LNCaP clone FGC (cell line): ENCODE measurements around the gene ARID1A.

Source experiments
- DNase-seq: peaks from one replicate; pipeline ENCODE4 v3.0.0-alpha.2; 2011; ENCODE audit warnings: low read depth
- H3K4me3 ChIP-seq: 2 replicates; pipeline ENCODE4 v1.5.1; 2011; ENCODE audit warnings: mild to moderate bottlenecking, low read depth, low read length, control low read depth
- TF ChIP-seq, protein P1 (sequence below): IDR thresholded peaks from 2 replicates; pipeline ENCODE4 v1.5.1; 2012; ENCODE audit warnings: mild to moderate bottlenecking; ENCODE audit not compliant: control insufficient read depth, insufficient read depth; ENCODE audit errors: extremely low read depth

Gene ARID1A

DNA sequence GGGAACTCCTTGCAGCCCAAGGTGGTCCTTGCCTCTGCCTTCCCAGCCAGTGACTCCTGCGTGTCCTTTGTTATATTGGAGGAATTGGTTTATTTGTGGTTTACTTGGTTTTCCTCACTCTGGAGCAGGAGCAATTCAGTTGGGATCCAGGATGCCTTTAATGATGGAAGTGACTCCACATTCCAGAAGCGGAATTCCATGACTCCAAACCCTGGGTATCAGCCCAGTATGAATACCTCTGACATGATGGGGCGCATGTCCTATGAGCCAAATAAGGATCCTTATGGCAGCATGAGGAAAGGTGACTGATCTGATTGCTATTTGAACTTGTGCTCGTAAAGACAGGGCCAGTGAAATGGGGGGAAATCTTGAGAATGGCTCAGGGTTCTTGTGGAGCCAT, 76.9 kb downstream of the ARID1A start:
- no peak for DNase-seq
- no peak overlapping the region for H3K4me3 ChIP-seq
- TF ChIP-seq, protein P1, sequence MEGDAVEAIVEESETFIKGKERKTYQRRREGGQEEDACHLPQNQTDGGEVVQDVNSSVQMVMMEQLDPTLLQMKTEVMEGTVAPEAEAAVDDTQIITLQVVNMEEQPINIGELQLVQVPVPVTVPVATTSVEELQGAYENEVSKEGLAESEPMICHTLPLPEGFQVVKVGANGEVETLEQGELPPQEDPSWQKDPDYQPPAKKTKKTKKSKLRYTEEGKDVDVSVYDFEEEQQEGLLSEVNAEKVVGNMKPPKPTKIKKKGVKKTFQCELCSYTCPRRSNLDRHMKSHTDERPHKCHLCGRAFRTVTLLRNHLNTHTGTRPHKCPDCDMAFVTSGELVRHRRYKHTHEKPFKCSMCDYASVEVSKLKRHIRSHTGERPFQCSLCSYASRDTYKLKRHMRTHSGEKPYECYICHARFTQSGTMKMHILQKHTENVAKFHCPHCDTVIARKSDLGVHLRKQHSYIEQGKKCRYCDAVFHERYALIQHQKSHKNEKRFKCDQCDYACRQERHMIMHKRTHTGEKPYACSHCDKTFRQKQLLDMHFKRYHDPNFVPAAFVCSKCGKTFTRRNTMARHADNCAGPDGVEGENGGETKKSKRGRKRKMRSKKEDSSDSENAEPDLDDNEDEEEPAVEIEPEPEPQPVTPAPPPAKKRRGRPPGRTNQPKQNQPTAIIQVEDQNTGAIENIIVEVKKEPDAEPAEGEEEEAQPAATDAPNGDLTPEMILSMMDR, result no peak

DNA sequence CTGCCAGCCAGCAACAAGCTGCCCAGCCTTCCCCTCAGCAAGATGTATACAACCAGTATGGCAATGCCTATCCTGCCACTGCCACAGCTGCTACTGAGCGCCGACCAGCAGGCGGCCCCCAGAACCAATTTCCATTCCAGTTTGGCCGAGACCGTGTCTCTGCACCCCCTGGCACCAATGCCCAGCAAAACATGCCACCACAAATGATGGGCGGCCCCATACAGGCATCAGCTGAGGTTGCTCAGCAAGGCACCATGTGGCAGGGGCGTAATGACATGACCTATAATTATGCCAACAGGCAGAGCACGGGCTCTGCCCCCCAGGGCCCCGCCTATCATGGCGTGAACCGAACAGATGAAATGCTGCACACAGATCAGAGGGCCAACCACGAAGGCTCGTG, 78.6 kb downstream of the ARID1A start:
- no peak overlapping the region for H3K4me3 ChIP-seq
- TF ChIP-seq, protein P1, result no peak

DNA sequence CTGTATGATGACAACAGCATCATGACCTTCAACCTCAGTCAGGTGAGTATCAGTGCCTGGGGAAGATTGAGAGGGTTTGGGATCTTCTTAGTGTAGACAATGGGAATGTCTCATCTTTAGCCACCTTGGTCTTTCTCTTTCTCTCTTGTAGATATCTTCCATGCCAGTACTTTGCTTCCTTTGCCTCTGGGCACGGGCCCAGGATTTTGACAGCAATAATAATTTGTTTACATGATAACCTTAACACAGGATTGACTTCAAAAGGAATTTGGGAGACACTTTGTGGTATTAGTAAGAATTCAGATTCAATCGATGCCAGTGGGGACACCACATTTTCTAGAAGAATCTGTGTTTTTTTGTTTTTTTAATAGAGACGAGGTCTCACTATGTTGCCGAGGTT, 79.9 kb downstream of the ARID1A start:
- TF ChIP-seq, protein P1, result no peak
- H3K4me3 ChIP-seq, result no peak overlapping the region
- no peak for DNase-seq

More for the DNA sequence above, 78.6 kb downstream of the ARID1A start:
- DNase-seq, result no peak

DNA sequence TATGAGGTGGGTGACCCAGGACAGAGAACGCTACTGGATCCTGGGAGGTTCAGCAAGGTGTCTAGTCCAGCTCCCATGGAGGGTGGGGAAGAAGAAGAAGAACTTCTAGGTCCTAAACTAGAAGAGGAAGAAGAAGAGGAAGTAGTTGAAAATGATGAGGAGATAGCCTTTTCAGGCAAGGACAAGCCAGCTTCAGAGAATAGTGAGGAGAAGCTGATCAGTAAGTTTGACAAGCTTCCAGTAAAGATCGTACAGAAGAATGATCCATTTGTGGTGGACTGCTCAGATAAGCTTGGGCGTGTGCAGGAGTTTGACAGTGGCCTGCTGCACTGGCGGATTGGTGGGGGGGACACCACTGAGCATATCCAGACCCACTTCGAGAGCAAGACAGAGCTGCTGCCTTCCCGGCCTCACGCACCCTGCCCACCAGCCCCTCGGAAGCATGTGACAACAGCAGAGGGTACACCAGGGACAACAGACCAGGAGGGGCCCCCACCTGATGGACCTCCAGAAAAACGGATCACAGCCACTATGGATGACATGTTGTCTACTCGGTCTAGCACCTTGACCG, 83.4 kb downstream of the ARID1A start:
- DNase-seq, result no peak
- H3K4me3 ChIP-seq, result no peak overlapping the region
- TF ChIP-seq, protein P1, result no peak

DNA sequence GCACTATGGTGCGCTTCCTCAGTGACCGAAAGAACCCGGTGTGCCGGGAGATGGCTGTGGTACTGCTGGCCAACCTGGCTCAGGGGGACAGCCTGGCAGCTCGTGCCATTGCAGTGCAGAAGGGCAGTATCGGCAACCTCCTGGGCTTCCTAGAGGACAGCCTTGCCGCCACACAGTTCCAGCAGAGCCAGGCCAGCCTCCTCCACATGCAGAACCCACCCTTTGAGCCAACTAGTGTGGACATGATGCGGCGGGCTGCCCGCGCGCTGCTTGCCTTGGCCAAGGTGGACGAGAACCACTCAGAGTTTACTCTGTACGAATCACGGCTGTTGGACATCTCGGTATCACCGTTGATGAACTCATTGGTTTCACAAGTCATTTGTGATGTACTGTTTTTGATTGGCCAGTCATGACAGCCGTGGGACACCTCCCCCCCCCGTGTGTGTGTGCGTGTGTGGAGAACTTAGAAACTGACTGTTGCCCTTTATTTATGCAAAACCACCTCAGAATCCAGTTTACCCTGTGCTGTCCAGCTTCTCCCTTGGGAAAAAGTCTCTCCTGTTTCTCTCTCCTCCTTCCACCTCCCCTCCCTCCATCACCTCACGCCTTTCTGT, 84.6 kb downstream of the ARID1A start:
- TF ChIP-seq, protein P1, result no peak
- no peak for DNase-seq
- no peak overlapping the region for H3K4me3 ChIP-seq

DNA sequence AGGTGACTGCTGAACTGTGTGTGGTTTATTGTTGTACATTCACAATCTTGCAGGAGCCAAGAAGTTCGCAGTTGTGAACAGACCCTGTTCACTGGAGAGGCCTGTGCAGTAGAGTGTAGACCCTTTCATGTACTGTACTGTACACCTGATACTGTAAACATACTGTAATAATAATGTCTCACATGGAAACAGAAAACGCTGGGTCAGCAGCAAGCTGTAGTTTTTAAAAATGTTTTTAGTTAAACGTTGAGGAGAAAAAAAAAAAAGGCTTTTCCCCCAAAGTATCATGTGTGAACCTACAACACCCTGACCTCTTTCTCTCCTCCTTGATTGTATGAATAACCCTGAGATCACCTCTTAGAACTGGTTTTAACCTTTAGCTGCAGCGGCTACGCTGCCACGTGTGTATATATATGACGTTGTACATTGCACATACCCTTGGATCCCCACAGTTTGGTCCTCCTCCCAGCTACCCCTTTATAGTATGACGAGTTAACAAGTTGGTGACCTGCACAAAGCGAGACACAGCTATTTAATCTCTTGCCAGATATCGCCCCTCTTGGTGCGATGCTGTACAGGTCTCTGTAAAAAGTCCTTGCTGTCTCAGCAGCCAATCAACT, 85.5 kb downstream of the ARID1A start:
- no peak overlapping the region for H3K4me3 ChIP-seq
- TF ChIP-seq, protein P1, result no peak
- no peak for DNase-seq

DNA sequence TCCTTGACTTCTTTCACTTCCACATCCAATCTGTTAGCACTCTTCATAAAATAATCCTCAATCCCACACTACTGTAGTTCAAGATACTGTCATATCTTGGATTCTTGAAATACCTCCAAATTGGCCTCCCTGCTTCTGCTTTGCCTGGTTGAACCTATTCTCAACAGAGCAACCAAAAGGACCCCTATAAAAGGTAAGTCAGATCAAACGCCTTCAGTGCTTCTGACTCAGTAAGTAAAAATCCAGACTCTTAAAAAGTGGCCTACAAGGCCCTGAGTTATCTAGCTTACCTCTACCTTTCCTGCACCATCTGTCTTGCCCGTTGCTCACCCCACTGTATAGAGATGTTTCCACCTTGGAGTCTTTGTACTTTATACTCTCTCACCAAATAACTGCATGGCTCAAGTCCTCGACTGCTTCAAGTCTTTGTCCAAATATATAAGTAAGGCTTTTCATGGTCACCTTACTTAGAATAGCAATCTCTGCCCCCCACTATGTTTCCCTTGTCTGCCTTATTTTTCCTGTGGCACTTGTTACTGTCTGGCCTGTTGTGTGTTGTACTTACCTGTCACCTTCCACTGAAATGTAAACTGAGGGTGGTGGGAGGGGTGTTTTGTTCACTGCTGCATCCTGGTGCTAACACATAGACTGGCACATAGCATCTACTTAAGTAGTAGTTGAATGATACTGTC, 86.9 kb downstream of the ARID1A start:
- H3K4me3 ChIP-seq, result no peak overlapping the region
- no peak for DNase-seq
- TF ChIP-seq, protein P1, result no peak
